ENCODE results near the gene CEP72. TPM values are rescaled to one million over a fixed set of nuclear protein-coding genes. Genes with fewer than 3 reads are reported as not detected.

CEP72 gene
- total and polyA plus RNA-seq, 5 donors from 2014 or later = 3.2 to 12.3 (median 3.8) TPM

DNA sequence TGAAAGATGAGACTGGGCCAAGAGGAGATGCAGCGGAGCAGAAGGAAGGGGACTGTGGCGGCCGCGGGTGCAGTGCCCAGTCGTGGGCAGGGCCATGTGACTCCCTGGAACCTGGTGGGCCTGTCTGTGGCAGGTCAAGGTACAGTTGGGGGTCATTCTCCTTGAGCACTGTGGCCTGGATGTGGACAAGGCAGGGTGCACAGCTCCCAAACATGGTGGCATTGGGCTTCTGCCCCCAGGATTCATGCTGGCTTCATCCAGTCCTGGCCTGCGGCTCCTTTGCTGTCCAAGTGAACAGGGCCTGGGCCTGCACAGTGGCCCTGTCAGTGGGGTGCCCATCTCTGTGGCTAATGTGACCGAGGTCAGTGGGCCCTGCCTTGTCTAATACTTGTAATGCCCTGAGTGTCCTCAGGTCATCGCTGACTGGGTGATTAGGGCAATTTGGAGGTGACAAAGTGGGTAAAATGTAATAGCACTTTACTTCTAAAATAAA lies 39.9 kb downstream of the CEP72 start:
- Mint-ChIP-seq H3K4me3 (no peak overlapping the region), H3K27me3 (no peaks in the 10 kb centered on the region), H3K4me1 (no peaks in the 10 kb centered on the region), H3K9me3 (no peaks in the 10 kb centered on the region), H3K27ac (no peak overlapping the region), H3K36me3 (peaks cover 23% of the 10 kb centered on the region)
- H3K9me3 ChIP-seq (ENCODE audit: control insufficient read depth in 2 of 2, low read length in 2 of 2) = no peaks in the 10 kb centered on the region
- no peaks in the 10 kb centered on the region for H3K4me1 ChIP-seq (ENCODE audit: control insufficient read depth, insufficient read depth, low read length, poor library complexity, severe bottlenecking)
- H3K36me3 ChIP-seq (ENCODE audit: control insufficient read depth, insufficient read depth, low read length) = peaks cover 19% of the 10 kb centered on the region
- no peaks in the 10 kb centered on the region for H3K27me3 ChIP-seq (ENCODE audit: control insufficient read depth, insufficient read depth, low read length)
- no peak overlapping the region for H3K4me3 ChIP-seq (ENCODE audit: low read depth, low read length)
- DNase-seq = no peak
- ATAC-seq (ENCODE audit: low read depth in 2 of 2) = no peak
- no peak overlapping the region for H3K27ac ChIP-seq (ENCODE audit: insufficient read depth, low read length, poor library complexity, severe bottlenecking)

- H3K27ac Mint-ChIP-seq = no peak overlapping the region
- Histone ChIP-seq H3K4me1 (ENCODE audit: control insufficient read depth, insufficient read depth, low read length, poor library complexity, severe bottlenecking) (no peaks in the 10 kb centered on the region), H3K4me3 (ENCODE audit: low read depth, low read length) (no peak overlapping the region), H3K9me3 (ENCODE audit: control insufficient read depth in 2 of 2, low read length in 2 of 2) (no peaks in the 10 kb centered on the region), H3K36me3 (ENCODE audit: control insufficient read depth, insufficient read depth, low read length) (peaks cover 17% of the 10 kb centered on the region), H3K27ac (ENCODE audit: insufficient read depth, low read length, poor library complexity, severe bottlenecking) (no peak overlapping the region), H3K27me3 (ENCODE audit: control insufficient read depth, insufficient read depth, low read length) (no peaks in the 10 kb centered on the region)
- ATAC-seq (ENCODE audit: low read depth in 2 of 2) = no peak
- peaks cover 31% of the 10 kb centered on the region for H3K36me3 Mint-ChIP-seq
- DNase-seq = no peak
- no peak overlapping the region for H3K4me3 Mint-ChIP-seq
- no peaks in the 10 kb centered on the region for H3K4me1 Mint-ChIP-seq
- no peaks in the 10 kb centered on the region for H3K27me3 Mint-ChIP-seq
- H3K9me3 Mint-ChIP-seq = no peaks in the 10 kb centered on the region
Measured at GRCh38 chr5:652773-653350, 40.7 kb downstream of the CEP72 start.

DNA sequence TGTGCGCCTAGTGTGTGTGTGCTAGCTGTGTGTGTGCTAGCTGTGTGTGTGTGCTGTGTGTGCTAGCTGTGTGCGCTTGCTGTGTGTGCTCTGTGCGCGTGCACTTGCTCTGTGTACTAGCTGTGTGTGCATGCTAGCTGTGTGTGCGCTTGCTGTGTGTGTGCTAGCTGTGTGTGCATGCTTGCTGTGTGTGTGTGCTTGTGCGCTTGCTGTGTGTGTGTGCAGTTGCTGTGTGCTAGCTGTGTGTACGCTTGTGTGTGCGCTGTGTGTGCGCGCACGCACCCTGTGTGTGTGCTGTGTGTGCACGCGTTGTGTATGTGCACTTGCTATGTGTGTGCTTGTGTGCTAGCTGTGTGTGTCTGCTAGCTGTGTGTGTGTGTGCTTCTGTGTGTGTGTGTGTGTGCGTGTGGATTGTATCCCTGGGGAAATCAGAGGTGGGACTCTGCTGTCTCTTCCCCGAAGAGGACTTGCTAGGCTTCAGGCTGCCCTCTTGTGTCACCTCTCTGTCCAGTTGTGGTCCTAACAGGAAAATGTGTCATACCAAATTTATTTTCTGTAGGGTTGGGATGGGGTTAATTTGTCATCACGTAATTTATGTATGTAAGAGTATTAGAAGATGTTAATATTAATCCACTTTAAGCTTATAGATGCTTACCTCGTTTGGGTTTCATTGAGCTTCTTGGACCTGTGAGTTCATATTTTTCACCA lies 42.1 kb downstream of the CEP72 start:
- no peak overlapping the region for H3K27ac Mint-ChIP-seq
- H3K4me3 Mint-ChIP-seq = no peak overlapping the region
- no peaks in the 10 kb centered on the region for H3K27me3 ChIP-seq (ENCODE audit: control insufficient read depth, insufficient read depth, low read length)
- no peak overlapping the region for H3K4me3 ChIP-seq (ENCODE audit: low read depth, low read length)
- H3K27me3 Mint-ChIP-seq = no peaks in the 10 kb centered on the region
- H3K4me1 ChIP-seq (ENCODE audit: control insufficient read depth, insufficient read depth, low read length, poor library complexity, severe bottlenecking) = no peaks in the 10 kb centered on the region
- H3K4me1 Mint-ChIP-seq = no peaks in the 10 kb centered on the region
- ATAC-seq (ENCODE audit: low read depth in 2 of 2) (no peak), DNase-seq (no peak)
- peaks cover 20% of the 10 kb centered on the region for H3K36me3 ChIP-seq (ENCODE audit: control insufficient read depth, insufficient read depth, low read length)
- no peaks in the 10 kb centered on the region for H3K9me3 ChIP-seq (ENCODE audit: control insufficient read depth in 2 of 2, low read length in 2 of 2)
- no peaks in the 10 kb centered on the region for H3K9me3 Mint-ChIP-seq
- H3K27ac ChIP-seq (ENCODE audit: insufficient read depth, low read length, poor library complexity, severe bottlenecking) = no peak overlapping the region
- peaks cover 41% of the 10 kb centered on the region for H3K36me3 Mint-ChIP-seq

DNA sequence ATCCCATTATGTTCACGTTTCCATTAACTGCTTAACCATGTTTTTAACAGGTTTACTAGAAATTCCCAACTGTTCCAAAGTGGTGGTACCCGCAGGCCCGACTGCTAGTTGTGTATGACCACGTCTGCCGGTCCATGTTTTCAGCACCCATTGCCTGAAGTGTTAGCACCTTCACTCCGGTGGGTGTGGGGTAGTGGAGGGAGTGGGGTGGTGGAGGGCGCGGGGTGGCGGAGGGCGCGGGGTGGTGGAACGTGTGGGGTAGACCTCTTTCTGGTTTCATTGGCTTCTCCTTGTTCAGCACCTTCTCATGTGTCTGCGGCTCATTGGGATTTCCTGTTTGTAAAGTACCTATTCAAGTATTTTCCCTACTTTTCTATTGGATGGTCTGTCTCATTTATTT lies 43.3 kb downstream of the CEP72 start:
- ATAC-seq (ENCODE audit: low read depth in 2 of 2) (no peak), DNase-seq (no peak)
- Mint-ChIP-seq H3K36me3 (peaks cover 50% of the 10 kb centered on the region), H3K4me3 (no peak overlapping the region), H3K27ac (no peak overlapping the region), H3K4me1 (no peaks in the 10 kb centered on the region), H3K9me3 (no peaks in the 10 kb centered on the region), H3K27me3 (no peaks in the 10 kb centered on the region)
- H3K4me3 ChIP-seq (ENCODE audit: low read depth, low read length) = no peak overlapping the region
- no peaks in the 10 kb centered on the region for H3K9me3 ChIP-seq (ENCODE audit: control insufficient read depth in 2 of 2, low read length in 2 of 2)
- H3K27me3 ChIP-seq (ENCODE audit: control insufficient read depth, insufficient read depth, low read length) = no peaks in the 10 kb centered on the region
- no peaks in the 10 kb centered on the region for H3K4me1 ChIP-seq (ENCODE audit: control insufficient read depth, insufficient read depth, low read length, poor library complexity, severe bottlenecking)
- peaks cover 23% of the 10 kb centered on the region for H3K36me3 ChIP-seq (ENCODE audit: control insufficient read depth, insufficient read depth, low read length)
- no peak overlapping the region for H3K27ac ChIP-seq (ENCODE audit: insufficient read depth, low read length, poor library complexity, severe bottlenecking)

DNA sequence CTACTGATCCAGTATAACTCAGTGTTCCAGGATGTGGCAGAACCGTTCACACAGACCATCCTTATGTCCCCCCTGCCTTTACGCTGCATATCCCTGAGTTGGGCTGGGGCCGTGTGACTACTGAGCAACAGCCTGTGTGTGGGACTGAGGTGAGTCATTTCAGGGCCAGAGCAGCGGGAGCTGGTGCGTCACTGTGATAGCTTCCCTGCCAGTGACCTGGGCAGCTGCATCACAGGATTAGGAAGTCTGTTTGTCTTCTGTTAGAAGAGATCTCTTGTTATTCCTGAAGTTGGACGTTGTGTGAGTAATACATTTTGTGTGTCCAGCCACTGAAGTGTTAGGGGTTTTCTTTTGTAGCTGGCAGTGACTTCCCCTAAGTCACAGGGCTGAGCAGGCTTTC lies 45.4 kb downstream of the CEP72 start:
- Histone ChIP-seq H3K27ac (ENCODE audit: insufficient read depth, low read length, poor library complexity, severe bottlenecking) (no peak overlapping the region), H3K4me3 (ENCODE audit: low read depth, low read length) (no peak overlapping the region), H3K27me3 (ENCODE audit: control insufficient read depth, insufficient read depth, low read length) (no peaks in the 10 kb centered on the region), H3K9me3 (ENCODE audit: control insufficient read depth in 2 of 2, low read length in 2 of 2) (no peaks in the 10 kb centered on the region), H3K36me3 (ENCODE audit: control insufficient read depth, insufficient read depth, low read length) (peaks cover 23% of the 10 kb centered on the region), H3K4me1 (ENCODE audit: control insufficient read depth, insufficient read depth, low read length, poor library complexity, severe bottlenecking) (no peaks in the 10 kb centered on the region)
- H3K4me1 Mint-ChIP-seq = no peaks in the 10 kb centered on the region
- no peaks in the 10 kb centered on the region for H3K9me3 Mint-ChIP-seq
- no peak overlapping the region for H3K4me3 Mint-ChIP-seq
- H3K36me3 Mint-ChIP-seq = peaks cover 56% of the 10 kb centered on the region
- DNase-seq (no peak), ATAC-seq (ENCODE audit: low read depth in 2 of 2) (no peak)
- peak overlapping the region in 1 of 3 donors; percentile 79 for H3K27ac Mint-ChIP-seq
- no peaks in the 10 kb centered on the region for H3K27me3 Mint-ChIP-seq

- no peaks in the 10 kb centered on the region for H3K4me1 Mint-ChIP-seq
- H3K4me3 Mint-ChIP-seq = no peak overlapping the region
- no peaks in the 10 kb centered on the region for H3K27me3 Mint-ChIP-seq
- Histone ChIP-seq H3K27me3 (ENCODE audit: control insufficient read depth, insufficient read depth, low read length) (no peaks in the 10 kb centered on the region), H3K4me1 (ENCODE audit: control insufficient read depth, insufficient read depth, low read length, poor library complexity, severe bottlenecking) (no peaks in the 10 kb centered on the region), H3K27ac (ENCODE audit: insufficient read depth, low read length, poor library complexity, severe bottlenecking) (no peak overlapping the region), H3K4me3 (ENCODE audit: low read depth, low read length) (no peak overlapping the region), H3K36me3 (ENCODE audit: control insufficient read depth, insufficient read depth, low read length) (peaks cover 21% of the 10 kb centered on the region), H3K9me3 (ENCODE audit: control insufficient read depth in 2 of 2, low read length in 2 of 2) (no peaks in the 10 kb centered on the region)
- H3K27ac Mint-ChIP-seq = peak overlapping the region in 1 of 3 donors; percentile 79
- DNase-seq = no peak
- peaks cover 54% of the 10 kb centered on the region for H3K36me3 Mint-ChIP-seq
- no peak for ATAC-seq (ENCODE audit: low read depth in 2 of 2)
- H3K9me3 Mint-ChIP-seq = no peaks in the 10 kb centered on the region
Measured at GRCh38 chr5:658103-658502, 46.0 kb downstream of the CEP72 start.

DNA sequence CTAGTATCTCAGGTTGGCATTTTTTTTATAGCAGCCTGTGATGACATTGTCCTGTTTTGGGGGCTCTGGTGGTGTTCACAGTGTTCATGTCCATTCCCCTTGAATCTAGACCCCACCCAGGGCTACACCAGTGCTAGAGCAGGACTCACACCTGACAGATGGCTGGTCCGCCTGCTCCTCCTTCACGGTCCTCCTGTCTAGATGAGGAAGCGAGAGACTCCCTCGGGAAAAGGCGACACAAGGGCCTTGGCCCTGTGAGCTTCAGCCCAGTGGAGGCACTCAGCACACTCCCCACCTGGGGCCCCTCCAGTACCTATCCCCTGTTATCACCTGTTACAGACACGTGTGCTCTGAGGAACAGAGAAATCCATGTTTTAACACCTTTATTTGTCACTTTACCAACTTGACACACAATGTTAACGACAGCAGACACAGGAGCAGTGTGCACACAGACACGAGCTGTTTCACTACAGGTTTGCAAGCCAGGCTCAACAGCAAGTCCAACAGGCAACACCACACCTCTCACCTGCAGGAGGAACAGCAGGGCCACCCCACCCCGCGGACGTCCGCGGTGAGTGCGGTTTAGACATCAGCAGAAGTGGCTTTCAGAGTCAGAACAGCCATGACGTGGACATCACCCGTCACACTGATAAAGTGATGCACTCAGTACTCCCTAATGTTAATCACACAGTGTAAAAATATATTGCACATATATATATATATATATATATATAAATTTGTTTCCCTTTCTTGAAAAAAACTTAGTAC lies 47.5 kb downstream of the CEP72 start:
- H3K27me3 Mint-ChIP-seq = no peaks in the 10 kb centered on the region
- no peak overlapping the region for H3K4me3 Mint-ChIP-seq
- H3K27ac Mint-ChIP-seq = no peak overlapping the region
- Histone ChIP-seq H3K27me3 (ENCODE audit: control insufficient read depth, insufficient read depth, low read length) (no peaks in the 10 kb centered on the region), H3K4me1 (ENCODE audit: control insufficient read depth, insufficient read depth, low read length, poor library complexity, severe bottlenecking) (no peaks in the 10 kb centered on the region), H3K36me3 (ENCODE audit: control insufficient read depth, insufficient read depth, low read length) (peaks cover 17% of the 10 kb centered on the region), H3K27ac (ENCODE audit: insufficient read depth, low read length, poor library complexity, severe bottlenecking) (no peak overlapping the region), H3K4me3 (ENCODE audit: low read depth, low read length) (no peak overlapping the region), H3K9me3 (ENCODE audit: control insufficient read depth in 2 of 2, low read length in 2 of 2) (no peaks in the 10 kb centered on the region)
- peaks cover 49% of the 10 kb centered on the region for H3K36me3 Mint-ChIP-seq
- no peaks in the 10 kb centered on the region for H3K4me1 Mint-ChIP-seq
- H3K9me3 Mint-ChIP-seq = no peaks in the 10 kb centered on the region
- no peak for ATAC-seq (ENCODE audit: low read depth in 2 of 2)
- DNase-seq = no peak

Data from CD4-positive, CD25-positive, alpha-beta regulatory T cell (primary cell).